Measurements from ENCODE around the gene CARD8. TPM values are rescaled to one million over a fixed set of nuclear protein-coding genes. Genes with fewer than 3 reads are reported as not detected.
A peak's percentile ranks its signal among the peaks of the same experiment; 100 is the strongest.

Gene CARD8
- total and polyA plus RNA-seq, 10 of the 15 experiments (the other 5 are each of a cell fraction or from before 2014, with no cell fraction given), result 39.8 to 69.8 (median 46.1) TPM

- TF ChIP-seq PRDM15 (CRISPR knock-in tag; IDR thresholded peaks at IDR 0.05) (peak; percentile 69; the same call in 1 of the 2 replicates), E2F8 (IDR thresholded peaks at IDR 0.05; ENCODE audit: low read depth, partially characterized antibody) (peak; percentile 91), NFIC (IDR thresholded peaks at IDR 0.05; ENCODE audit: low read depth, low read length) (no peak; the same call in 1 of the 2 replicates), USF2 (IDR thresholded peaks at IDR 0.05; ENCODE audit: borderline replicate concordance, low read depth, low read length) (no peak), HCFC1 (IDR thresholded peaks at IDR 0.05; ENCODE audit: low read length) (peak; percentile 35; the same call in 1 of the 2 replicates), EP300 (IDR thresholded peaks at IDR 0.05; ENCODE audit: borderline replicate concordance in 1 of 2, control insufficient read depth in 1 of 2, low read depth in 2 of 2, low read length in 2 of 2) (no peak), POLR2AphosphoS5 (IDR thresholded peaks at IDR 0.05; ENCODE audit: low read length) (peak; percentile 68; the same call in 1 of the 2 replicates), E2F4 (IDR thresholded peaks at IDR 0.05; ENCODE audit: low read depth, low read length) (peak; percentile 81), TAF1 (IDR thresholded peaks at IDR 0.05; ENCODE audit: borderline replicate concordance, low read depth, low read length) (peak; percentile 81), FOXK2 (IDR thresholded peaks at IDR 0.05) (no peak), IRF3 (IDR thresholded peaks at IDR 0.05) (no peak), MTA2 (IDR thresholded peaks at IDR 0.05; ENCODE audit: low read depth) (peak; percentile 33; the same call in 1 of the 2 replicates), CHD2 (IDR thresholded peaks at IDR 0.05; ENCODE audit: borderline replicate concordance, low read depth, low read length) (peak; percentile 49; the same call in 1 of the 2 replicates), RELB (IDR thresholded peaks at IDR 0.05; ENCODE audit: low read depth) (peak; percentile 47; the same call in 1 of the 2 replicates), TCF3 (IDR thresholded peaks at IDR 0.05; ENCODE audit: borderline replicate concordance, insufficient read depth, low read depth, low read length) (0 out of 2 replicates have a peak, but pooled peaks have one; percentile 8), SMAD5 (IDR thresholded peaks at IDR 0.05; ENCODE audit: low read depth) (peak; percentile 79)
These were observed 51.7 kb downstream of the CARD8 start (continued) for GRCh38 chr19:48203794-48204628.

Measured in GM12878 (cell line).